NOMO-1 (cell line): ENCODE data around the gene SULT1C4.
A peak's percentile ranks its signal among the peaks of the same experiment; 100 is the strongest.

Source experiments
- DNase-seq, 2 experiments: peaks; one replicate each; lab custom pipeline; 2025; ENCODE audit not compliant: unreplicated experiment in 2 of 2; lab: John Stamatoyannopoulos, UW

Gene SULT1C4

DNA sequence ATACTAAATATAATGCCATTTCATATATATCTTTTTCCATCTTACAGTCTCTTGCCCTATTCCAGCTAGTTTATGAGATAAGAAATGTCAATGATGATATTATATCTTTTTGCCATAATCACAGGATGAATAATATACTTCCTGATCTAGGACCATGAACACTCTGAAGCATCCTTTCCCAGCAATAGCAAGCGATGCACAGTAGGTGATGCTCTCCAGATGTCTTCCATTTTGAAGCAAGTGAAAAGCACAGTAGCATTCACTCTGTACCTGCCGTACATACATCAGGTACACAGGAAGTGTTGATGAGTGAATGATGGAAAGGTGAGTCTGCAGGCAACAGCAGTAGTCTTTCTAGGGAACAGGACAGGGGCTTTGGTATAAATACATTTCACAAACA, 8.6 kb upstream of the SULT1C4 start:
- no peak for DNase-seq

DNA sequence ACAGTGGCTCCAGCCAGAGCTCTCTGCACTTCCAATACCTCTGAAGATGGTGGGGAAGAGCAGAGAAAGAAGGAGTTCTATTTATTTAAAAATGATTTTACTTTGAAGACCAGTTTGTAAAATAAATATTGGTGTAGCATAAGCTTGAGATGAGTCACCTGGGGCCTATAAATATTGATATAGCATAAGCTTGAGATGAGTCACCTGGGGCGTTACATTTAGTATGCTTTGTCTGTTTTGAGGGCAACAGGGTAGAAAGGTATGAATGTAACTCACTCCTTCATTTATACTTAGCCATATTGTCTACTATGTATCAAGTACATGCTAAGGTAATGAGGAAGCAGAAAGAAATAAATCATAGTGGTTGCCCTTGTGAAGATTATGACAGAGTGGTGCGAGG, 7.7 kb upstream of the SULT1C4 start:
- no peak for DNase-seq

DNA sequence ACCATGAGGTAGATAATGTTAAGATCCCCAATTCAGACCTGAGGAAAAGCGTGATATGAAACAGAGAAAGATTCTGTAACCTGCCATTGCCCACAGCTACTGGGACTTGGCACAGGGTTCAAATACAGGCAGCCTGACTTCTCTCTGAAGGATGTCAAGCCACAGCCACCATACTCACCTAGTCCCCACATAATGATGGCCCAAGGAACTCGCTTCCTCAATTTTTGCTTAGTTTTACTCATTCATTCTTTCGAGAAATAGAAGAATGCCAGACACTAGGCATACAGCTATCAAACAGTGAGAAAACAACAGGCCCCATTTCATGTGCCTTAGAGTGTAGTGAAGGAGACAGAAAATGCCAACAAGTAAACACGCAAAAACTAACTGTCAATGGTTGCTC, 980 bp upstream of the SULT1C4 start:
- DNase-seq: no peak

DNA sequence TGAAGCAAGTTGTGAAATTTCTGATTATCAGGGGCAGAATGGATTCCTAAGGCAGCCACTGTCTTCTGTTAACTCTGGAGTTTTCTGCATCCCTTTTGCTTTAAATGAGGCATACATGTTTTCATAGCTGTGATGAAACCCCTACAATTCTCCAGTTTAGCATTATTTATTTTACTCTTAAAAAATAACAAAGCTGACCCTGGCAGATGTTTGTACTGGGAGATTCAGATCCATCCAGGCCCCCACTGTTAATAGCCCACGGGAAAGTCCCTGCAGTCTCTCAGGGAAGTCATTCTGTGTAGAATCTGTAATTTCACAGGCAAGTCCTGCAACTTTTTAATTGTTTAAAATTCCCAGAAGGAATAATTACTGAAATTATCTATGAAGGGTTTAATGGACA, 353 bp upstream of the SULT1C4 start:
- no peak for DNase-seq

DNA sequence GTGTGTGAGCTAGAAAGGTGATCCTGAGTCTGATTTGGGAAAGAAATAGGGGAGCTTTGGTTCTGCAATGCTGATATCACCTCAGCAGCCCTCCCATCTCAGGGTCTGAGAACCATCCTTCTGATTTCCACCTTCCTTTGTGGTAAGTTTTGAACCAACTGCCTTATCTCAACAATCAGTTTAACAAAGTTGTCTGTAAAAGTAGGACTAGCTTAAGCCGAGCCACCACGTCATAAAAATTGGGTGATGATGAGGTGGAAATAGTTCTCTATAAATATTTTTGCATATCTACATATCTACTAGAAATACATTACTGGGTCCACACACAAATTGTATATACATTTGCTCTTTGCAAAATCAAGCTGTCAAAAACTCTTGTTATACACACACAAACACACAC, 1.1 kb downstream of the SULT1C4 start:
- DNase-seq: no peak

DNA sequence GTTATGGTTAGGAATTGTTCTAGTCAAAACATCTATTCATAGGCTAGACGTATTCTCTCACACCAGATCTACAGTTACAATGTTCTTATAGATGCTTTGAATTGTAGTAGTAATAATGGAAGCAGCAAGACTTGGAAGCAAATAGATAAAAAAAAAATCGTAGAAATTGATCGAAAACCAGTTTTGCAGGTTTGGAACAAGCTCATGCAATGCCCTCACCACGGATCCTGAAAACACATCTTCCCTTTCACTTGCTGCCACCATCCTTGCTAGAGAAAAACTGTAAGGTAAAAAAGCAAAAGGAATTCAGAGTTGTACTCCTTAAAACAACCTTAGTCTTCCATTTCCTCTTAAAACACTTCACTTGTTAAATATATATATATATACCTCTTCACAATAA, 4.4 kb downstream of the SULT1C4 start:
- DNase-seq: no peak

DNA sequence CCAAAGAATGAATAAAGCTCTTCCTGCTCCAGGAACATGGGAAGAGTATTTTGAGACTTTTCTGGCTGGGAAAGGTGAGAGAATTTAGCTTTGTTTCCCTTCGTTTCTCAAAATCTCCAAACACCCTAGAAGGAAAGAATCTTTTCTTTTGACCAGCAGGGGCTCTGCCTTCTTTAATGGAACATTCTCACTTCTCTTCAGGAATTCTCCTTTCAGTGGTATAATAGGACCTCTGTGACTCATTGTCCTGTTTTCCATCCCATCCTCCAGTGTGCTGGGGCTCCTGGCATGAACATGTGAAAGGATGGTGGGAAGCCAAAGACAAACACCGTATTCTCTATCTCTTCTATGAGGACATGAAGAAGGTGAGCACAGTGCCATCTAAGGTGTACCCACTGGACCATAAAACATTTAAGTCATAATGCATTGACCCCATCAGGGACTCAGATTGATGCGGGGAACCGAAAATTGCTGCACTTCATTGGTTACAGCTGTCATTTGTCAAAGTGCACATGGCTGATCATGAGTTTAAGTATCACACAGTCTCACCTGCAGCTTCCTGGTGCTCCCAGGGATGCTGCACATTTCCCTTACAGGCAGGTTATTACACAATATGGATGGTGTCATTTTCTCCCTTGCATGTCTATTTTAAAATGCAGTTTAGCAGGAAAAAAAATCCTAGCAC, 5.5 kb downstream of the SULT1C4 start:
- DNase-seq: no peak

DNA sequence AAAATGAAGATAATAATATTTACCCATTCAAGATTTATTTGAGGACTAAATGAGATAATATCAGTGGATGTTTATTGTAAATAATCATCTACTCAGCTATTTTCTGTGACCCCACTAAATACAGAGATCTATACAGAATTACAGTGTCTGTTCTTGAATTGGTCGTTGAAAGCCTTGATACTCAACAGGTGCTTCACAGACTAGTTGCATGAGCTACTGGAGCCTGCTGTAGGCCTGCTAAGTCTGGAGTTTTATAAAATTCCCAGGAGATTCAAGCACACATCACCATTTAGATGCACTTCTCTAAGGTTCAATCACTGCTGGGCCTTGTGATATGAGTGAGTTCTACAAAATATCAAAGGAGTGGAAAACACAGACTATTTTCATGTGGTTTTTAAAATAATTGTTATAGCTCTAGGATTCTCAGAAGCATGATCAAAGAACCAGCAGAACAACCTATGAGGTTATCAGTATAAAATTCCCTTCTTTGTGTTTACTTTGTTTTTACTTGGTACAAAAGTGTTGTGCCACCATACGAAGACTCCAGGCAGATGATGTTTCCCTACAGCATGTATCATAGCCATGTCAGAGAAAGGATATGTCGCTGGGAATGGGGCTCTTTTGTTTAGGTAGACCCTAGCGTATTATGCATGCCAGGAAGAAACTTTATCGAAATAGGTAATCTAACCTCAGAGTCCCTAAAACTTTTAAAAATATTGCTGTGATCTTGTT, 7.1 kb downstream of the SULT1C4 start:
- DNase-seq: no peak

DNA sequence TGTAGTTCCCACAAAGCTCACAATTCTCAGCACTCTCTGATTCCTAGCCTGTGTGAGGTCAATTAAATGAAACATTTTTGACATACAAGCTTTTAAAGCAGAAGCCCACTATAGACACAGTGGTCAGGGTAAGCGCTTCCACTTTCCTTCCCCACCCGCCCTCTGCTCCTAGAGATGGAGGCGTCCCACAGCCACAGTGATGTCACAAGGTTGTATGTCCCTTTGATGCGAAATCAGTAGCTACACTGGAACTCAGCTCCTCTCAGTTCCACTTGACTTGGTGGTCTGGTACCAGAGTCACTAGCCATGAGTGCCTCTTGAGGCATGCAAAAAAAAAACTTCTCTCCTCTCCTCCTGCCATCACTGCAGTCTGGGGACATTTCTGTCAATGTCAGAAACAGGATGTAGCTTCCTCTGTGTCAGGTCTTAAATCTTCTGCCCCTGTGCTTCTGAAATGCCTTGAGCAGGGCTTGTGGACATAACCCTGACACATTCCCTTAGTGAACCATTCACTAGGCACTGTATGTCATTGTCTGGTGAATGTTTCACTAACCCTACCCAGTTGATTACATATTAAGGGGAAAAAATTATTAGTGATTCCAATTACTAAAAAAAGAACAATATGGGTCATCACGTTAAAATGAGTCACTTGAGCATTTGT, 7.8 kb downstream of the SULT1C4 start:
- no peak for DNase-seq

DNA sequence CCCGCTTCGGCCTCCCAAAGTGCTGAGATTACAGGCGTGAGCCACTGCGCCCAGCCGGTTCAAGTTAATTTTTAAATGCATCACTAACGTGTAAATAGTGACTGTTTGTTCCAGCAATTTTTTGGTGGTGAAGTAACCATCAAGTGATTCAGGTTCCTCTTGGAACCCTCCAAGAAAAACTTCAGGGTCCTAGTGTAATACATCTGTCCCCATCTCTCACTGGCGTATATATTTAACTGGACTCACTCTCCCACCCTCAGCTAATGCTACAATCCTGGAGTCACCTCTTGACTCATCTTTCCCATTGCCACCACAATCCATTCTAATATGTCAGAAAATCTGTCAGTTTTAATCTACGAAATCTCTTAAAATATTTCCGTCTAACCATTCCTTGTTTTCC, 10.3 kb downstream of the SULT1C4 start:
- no peak for DNase-seq

DNA sequence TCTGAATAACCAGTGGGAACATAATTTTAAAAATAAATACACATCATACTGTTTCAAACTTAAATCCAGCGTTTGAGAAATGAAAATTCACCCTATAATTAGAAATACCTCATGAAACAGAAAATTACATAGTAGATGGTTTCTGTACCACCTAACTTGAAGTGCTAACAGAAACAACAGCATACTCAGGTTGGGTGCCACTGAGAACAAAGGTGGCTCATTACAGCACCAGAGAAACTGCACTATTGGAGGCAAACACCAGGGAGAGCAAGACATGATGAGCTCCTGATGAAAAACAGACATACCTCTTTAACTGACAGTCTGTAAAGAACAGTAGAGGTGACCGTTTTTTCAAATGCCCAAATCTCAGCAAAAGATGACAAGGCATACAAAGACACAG, 12.6 kb downstream of the SULT1C4 start:
- DNase-seq: no peak

DNA sequence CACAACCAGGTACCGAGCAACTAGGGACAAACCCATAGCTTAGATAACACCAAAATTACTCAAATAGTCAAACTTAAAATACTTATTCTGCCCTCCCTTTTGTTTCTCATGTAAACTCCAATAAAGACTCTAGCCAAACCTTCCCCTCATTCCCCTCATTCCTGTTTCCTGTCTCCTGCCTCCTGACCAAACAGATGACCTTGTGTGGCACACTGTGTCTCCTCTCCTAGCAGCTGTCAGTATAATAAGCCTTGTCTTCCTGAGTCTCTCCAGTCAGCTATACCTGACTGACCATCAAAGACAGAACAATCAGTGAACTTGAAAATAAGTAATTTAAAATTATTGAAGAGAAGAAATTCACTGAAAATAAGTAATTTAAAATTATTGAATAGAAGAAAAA, 14.3 kb downstream of the SULT1C4 start:
- no peak for DNase-seq

DNA sequence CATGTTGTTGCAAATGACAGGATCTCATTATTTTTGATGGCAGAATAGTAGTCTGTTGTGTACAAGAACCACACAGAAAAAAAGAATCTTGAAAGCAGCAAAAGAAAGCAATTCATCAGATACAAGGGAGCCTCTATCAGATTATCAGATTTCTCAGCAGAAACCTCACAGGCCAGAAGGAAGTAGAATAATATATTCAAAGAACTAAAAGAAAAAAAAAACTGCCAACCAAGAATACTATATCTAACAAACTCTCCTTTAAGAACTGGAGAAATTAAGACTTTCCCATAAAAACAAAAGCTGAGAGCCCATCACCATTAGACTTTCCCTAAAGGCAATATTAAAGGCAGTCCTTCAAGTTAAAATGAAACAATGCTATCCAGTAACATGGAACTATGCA, 15.4 kb downstream of the SULT1C4 start:
- no peak for DNase-seq

DNA sequence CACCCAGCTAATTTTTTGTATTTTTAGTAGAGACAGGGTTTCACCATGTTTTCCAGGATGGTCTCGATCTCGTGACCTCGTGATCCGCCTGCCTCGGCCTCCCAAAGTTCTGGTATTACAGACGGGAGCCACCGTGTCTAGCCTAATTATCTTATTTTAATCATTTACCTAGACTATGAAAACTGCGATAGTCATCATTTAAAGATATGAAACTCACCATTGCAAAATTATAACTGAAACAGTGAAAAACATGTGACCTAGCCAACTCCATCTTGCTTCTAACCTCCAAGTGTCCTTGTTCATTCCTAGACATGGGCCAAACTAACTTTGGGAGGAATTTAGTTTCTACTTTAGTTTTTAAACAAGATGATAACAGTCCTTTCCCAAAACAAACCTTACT, 17.4 kb downstream of the SULT1C4 start:
- DNase-seq: no peak

DNA sequence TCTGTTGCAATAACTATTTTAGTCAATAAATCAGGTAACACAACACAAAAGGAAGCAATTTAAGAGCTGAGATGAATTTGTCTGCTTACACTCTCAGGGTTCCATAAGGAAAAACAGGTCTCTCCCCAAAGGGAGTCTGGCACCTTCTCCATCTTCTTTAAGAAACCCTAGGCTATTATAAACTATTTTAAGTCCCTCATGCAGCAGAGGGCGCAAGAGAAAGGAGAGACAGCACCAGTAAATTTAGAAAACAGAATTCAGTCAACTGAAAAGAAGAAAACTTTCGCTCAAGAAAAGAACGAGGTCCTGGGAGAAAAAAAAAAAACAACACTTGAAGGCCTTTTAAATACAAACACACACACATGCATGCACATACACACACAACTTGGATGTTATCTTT, 19.1 kb downstream of the SULT1C4 start:
- DNase-seq: peak; percentile 6 to 35

DNA sequence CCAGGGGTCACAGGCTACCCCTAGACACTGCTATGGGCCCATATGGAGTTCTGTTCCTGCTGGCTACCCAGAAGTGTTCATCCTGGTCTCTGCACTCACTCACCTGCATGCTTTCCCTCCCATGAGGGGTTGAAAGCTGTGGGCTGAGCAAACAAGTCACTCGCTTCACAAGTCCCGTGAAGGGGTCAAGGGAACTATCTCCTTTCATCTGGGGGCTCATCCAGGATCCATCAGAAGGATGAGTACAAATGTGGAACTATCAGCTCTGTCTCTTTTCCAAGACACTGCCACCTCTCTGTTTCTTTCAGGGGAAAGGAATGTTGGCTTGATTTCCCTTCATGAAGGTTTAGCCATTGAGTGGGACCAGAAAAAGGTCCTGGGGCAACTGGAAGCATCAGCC, 21.7 kb downstream of the SULT1C4 start:
- no peak for DNase-seq

DNA sequence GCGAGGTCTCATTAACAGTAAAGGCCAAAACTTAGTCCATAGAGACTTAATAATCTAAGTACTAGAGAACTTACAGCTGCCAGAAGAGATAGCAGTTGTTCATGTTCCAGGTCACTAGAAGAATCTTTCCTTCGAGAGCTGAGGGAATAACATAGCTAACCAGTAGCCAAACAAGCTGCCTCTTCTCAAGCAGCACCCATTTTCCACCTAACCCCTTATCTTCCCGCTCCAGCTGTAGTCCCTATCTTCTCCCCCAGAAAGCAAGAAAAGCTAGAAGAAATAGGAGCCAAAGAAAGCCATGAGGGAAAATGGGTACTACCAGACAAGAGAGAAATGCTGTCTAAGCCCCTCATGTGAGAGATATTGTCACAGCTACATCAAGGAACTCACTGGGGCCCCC, 24.0 kb downstream of the SULT1C4 start:
- DNase-seq: no peak

DNA sequence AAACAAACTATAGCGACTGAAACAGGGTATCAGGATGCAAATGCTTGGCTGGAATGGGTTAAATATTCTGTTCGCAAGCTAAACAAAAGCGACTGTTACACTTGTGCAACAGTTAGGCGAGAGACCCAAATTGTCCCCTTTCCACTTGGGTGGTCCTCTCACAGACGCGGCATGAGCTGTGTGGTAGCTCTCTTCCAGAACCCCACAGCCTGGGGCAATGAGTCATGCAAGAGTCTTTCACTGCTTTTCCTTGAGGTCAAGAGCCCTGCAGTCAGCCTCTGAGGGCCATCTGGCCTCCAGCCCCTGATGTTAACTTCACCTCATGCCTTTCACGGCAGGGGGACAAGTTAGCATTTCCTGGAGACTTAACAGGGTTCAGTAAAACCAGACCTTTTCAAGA, 25.7 kb downstream of the SULT1C4 start:
- no peak for DNase-seq

DNA sequence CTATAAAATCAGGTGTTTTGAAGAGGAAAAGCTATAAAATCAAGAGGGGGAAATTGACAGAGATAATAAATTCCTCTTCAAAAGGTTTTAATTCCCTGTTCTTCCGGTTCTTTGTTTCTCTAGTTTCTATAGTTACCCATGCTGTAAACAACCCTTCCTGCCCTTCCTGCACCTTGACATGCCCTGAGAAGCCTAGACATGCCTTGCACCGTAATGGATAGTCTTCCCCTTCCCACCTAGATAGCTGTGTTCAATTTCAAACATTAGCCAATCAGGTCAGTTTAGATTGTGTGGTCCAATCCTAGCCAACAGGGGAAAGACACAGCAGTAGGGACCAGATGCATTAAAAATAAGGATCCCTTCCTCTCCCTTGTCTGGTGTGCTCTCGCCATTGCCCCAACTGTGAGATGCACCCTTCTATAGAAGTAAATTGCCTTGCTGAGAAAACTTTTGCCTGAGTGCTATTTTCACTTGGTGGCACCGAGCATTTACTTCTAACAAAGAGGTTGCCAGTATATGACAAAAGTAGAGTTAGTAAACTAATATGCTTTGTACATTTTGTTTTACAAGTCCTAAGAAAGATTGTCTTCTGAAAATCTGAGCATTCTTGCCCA, 27.1 kb downstream of the SULT1C4 start:
- no peak for DNase-seq

DNA sequence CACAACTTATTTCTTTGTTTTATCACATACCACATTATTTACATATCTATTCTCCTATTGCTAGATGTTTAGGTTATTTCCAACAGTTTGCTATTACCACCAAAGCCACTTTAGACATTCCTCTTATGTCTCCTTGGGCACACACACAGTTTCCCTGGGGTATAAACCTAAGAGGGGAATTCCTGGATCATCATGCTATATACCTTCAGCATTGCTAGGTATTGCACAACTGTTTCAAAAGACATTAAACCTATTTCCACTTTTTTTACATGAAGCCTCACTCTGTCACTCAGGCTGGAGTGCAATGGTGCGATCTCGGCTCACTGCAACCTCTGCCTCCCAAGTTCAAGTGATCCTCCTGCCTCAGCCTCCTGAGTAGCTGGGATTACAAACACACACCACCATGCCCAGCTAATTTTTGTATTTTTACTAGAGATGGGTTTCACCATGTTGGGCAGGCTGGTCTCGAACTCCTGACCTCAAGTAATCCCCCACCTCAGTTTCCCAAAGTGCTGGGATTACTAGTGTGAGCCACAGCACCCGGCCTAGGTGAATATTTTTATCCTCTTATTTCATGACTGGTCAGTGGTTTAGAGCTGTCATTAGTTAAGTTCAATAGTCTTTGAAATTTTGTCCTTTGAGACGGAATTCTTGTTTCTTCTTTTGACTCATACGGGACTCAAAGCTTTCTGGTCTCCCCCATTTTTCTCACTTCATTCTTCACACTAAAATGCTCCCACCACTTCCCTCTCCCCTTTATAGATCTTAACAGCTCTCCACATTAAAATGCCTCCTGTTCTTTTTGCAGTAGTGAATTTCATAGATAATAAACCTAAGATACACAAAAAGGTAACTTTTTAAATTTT, 30.3 kb downstream of the SULT1C4 start:
- DNase-seq: no peak

DNA sequence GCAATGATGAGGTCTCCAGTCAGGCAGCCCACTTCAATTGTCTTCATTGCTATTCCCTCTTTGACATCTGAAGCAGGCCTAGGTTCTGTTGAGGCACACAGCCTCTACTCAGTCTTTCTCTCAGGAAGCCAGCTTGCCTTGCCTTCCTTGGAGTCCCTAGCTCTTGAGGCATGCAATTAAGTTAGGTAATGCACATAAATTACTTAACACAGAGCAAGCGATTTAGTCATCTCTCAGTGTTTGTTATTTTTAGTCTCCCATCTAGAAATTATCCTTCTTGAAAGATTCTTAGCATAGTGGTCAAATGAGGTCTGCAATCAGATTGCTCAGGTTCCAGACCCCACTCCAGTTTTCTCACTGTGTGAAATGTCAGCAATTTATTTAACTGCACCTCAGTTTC, 32.0 kb downstream of the SULT1C4 start:
- peak in 1 of 2 experiments; percentile 1 for DNase-seq
